DND-41 (cell line): ENCODE data around the gene RNF168.

Experiments used
- ATAC-seq: fragments of 200-7000 bp; cut with Tn5 transposase; 3 replicates; pipeline ENCODE4 v1.9.1; 2021; ENCODE audit warnings: low read depth; ENCODE audit not compliant: insufficient read depth
- DNase-seq: peaks from one replicate; pipeline ENCODE4 v3.0.0-alpha.2; 2020
- H2AFZ ChIP-seq: 2 replicates; pipeline ENCODE4 v1.6.0; 2012; ENCODE audit warnings: low read depth, low read length
- H3K27ac ChIP-seq: 2 replicates; pipeline ENCODE4 v1.5.1; 2012; ENCODE audit warnings: low read length, inconsistent platforms
- H3K27me3 ChIP-seq: fragments of 200-600 bp; sonication (generic); 2 replicates; pipeline ENCODE4 v1.6.0; 2012; ENCODE audit warnings: low read length, mild to moderate bottlenecking, inconsistent platforms; ENCODE audit not compliant: insufficient read depth, poor library complexity
- H3K36me3 ChIP-seq: 2 replicates; pipeline ENCODE4 v1.5.1; 2012; ENCODE audit warnings: low read length, inconsistent platforms; ENCODE audit not compliant: insufficient read depth
- H3K4me1 ChIP-seq: 2 replicates; pipeline ENCODE4 v1.5.1; 2012; ENCODE audit warnings: mild to moderate bottlenecking, low read length; ENCODE audit not compliant: insufficient read depth
- H3K4me2 ChIP-seq: 2 replicates; pipeline ENCODE4 v1.6.0; 2012; ENCODE audit warnings: mild to moderate bottlenecking, moderate library complexity, low read length, inconsistent platforms; ENCODE audit not compliant: insufficient read depth
- H3K4me3 ChIP-seq, 2 experiments: fragments of 200-600 bp in 1 of 2; shearing (Covaris generic) in 1 of 2; 2 replicates each; pipeline ENCODE4 v1.5.1; 2012 to 2016; ENCODE audit warnings: inconsistent platforms in 2 of 2, low read length in 2 of 2, mild to moderate bottlenecking in 2 of 2, low read depth in 1 of 2, moderate library complexity in 1 of 2
- H3K79me2 ChIP-seq: 2 replicates; pipeline ENCODE4 v1.6.0; 2012; ENCODE audit warnings: low read length, inconsistent platforms; ENCODE audit not compliant: insufficient read depth
- H3K9ac ChIP-seq: 2 replicates; pipeline ENCODE4 v1.6.0; 2012; ENCODE audit warnings: low read depth, mild to moderate bottlenecking, inconsistent platforms, low read length, moderate library complexity
- H3K9me3 ChIP-seq: 2 replicates; pipeline ENCODE4 v1.5.1; 2012; ENCODE audit warnings: low read length, moderate library complexity, mild to moderate bottlenecking, inconsistent platforms; ENCODE audit not compliant: insufficient read depth, severe bottlenecking
- H4K20me1 ChIP-seq: 2 replicates; pipeline ENCODE4 v1.6.0; 2012; ENCODE audit warnings: low read length; ENCODE audit not compliant: insufficient read depth
- CTCF ChIP-seq: IDR thresholded peaks from 2 replicates; pipeline ENCODE4 v1.5.1; 2012; ENCODE audit warnings: borderline replicate concordance, low read length, moderate library complexity, mild to moderate bottlenecking; ENCODE audit not compliant: poor library complexity, severe bottlenecking; ENCODE audit errors: extremely low read depth
- EZH2 ChIP-seq: IDR thresholded peaks from 3 replicates; pipeline ENCODE4 v1.6.1; 2012; ENCODE audit warnings: borderline replicate concordance, low read depth, mild to moderate bottlenecking, moderate library complexity, low read length, inconsistent platforms; ENCODE audit not compliant: severe bottlenecking

The RNF168 gene

GRCh38 chr3:196489747-196490146 is 13.8 kb downstream of the RNF168 start:
- TF ChIP-seq CTCF, result no peak
- no peak for TF ChIP-seq EZH2
- Histone ChIP-seq H3K36me3 (peaks cover 50% of the 10 kb centered on the region), H3K4me3 (no peak overlapping the region), H3K9me3 (no peaks in the 10 kb centered on the region), H3K4me1 (no peaks in the 10 kb centered on the region), H3K27me3 (no peaks in the 10 kb centered on the region), H3K79me2 (peaks cover 89% of the 10 kb centered on the region), H3K9ac (no peak overlapping the region), H2AFZ (no peak overlapping the region), H3K4me2 (no peak overlapping the region), H4K20me1 (peaks cover 58% of the 10 kb centered on the region), H3K27ac (no peak overlapping the region)
- no peak for DNase-seq
- no peak for ATAC-seq

DNA sequence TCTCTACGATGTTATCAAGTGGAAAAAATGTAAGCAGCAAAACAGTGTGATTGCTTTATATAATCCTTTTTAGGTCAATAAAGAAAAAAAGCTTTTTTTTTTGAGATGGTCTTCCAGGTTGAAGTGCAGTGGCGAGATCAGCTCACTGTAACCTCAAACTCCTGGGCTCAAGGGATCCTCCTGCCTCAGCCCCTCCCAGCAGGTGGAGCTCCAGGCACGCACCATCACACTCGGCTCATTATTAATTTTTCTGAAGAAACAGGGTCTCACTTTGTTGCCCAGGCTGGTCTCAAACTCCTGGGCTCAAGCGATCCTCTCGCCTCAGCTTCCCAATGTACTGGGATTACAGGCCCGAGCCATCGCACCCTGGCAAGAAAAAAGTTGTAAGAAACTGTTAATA is 17.3 kb downstream of the RNF168 start:
- Histone ChIP-seq H3K9me3 (no peaks in the 10 kb centered on the region), H3K4me3 (no peak overlapping the region), H3K27ac (no peak overlapping the region), H2AFZ (no peak overlapping the region), H4K20me1 (peaks cover 34% of the 10 kb centered on the region; the same call in 1 of the 2 replicates), H3K4me1 (no peaks in the 10 kb centered on the region), H3K9ac (no peak overlapping the region), H3K79me2 (peaks cover 66% of the 10 kb centered on the region), H3K36me3 (peaks cover 71% of the 10 kb centered on the region), H3K27me3 (no peaks in the 10 kb centered on the region), H3K4me2 (no peak overlapping the region)
- ATAC-seq (peak; percentile 54), DNase-seq (peak; percentile 27)
- TF ChIP-seq CTCF (peak; percentile 54), EZH2 (no peak)

DNA sequence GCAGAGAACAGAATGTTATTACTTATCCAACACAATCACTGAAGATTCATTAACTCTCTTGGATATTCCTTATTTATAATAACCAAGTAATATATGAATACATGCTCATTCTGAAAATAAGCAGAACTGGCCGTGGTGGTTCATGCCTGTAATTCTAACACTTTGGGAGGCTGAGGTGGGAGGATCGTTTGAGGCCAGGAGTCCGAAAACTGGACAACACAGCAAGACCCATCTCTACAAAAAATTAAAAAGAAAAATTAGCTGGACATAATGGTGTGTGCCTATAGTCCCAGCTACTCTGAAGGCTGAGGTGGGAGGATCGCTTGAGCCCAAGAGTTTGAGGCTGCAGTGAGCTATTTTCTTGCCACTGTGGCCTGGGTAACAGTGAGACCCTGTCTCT is 25.9 kb downstream of the RNF168 start:
- peaks cover 14% of the 10 kb centered on the region; the same call in 1 of the 2 replicates for H3K79me2 ChIP-seq
- TF ChIP-seq EZH2, result no peak
- TF ChIP-seq CTCF, result no peak
- peaks cover 84% of the 10 kb centered on the region for H3K36me3 ChIP-seq
- H2AFZ ChIP-seq, result no peak overlapping the region
- H3K9me3 ChIP-seq, result no peaks in the 10 kb centered on the region
- no peaks in the 10 kb centered on the region for H3K27me3 ChIP-seq
- H3K4me2 ChIP-seq, result no peak overlapping the region
- no peaks in the 10 kb centered on the region for H3K4me1 ChIP-seq
- DNase-seq, result no peak
- no peak overlapping the region for H3K9ac ChIP-seq
- H4K20me1 ChIP-seq, result no peaks in the 10 kb centered on the region; the same call in 1 of the 2 replicates
- H3K27ac ChIP-seq, result no peak overlapping the region
- no peak for ATAC-seq
- no peak overlapping the region for H3K4me3 ChIP-seq

DNA sequence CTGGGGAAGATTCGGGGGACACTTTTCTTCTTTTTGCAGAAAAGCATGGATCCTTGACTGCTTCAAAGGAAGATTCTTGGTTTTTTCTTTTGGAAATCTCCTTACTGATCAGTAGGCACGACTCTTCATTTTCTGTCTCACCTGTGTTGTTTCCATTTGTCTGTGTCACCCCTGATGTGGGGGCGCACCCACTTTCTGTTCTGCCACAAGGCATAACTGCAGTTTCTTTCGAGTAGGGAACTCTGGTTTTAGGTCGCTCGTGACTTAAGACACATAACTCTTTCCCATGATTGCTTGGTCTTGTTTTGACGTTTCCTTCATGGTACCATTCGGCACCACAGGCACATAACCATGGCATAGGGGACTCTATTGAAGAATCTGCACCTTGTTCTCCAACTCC is 31.3 kb downstream of the RNF168 start:
- Histone ChIP-seq H3K9me3 (no peaks in the 10 kb centered on the region), H3K79me2 (peaks cover 15% of the 10 kb centered on the region), H3K4me2 (no peak overlapping the region), H3K27me3 (no peaks in the 10 kb centered on the region), H3K27ac (no peak overlapping the region), H4K20me1 (peaks cover 6% of the 10 kb centered on the region; the same call in 1 of the 2 replicates), H3K9ac (no peak overlapping the region), H2AFZ (no peak overlapping the region), H3K36me3 (peaks cover 78% of the 10 kb centered on the region), H3K4me1 (no peaks in the 10 kb centered on the region), H3K4me3 (no peak overlapping the region)
- ATAC-seq, result no peak
- no peak for DNase-seq
- no peak for TF ChIP-seq CTCF
- no peak for TF ChIP-seq EZH2
